HG03139 (cell line): Measurements from ENCODE around the gene FAM118B.
A peak's percentile ranks its signal among the peaks of the same experiment; 100 is the strongest.

Source experiments
- ATAC-seq: cut with Tn5 transposase; IDR thresholded peaks from one replicate; pipeline ENCODE4 v1.9.1; 2021; ENCODE audit not compliant: unreplicated experiment

Gene FAM118B

DNA sequence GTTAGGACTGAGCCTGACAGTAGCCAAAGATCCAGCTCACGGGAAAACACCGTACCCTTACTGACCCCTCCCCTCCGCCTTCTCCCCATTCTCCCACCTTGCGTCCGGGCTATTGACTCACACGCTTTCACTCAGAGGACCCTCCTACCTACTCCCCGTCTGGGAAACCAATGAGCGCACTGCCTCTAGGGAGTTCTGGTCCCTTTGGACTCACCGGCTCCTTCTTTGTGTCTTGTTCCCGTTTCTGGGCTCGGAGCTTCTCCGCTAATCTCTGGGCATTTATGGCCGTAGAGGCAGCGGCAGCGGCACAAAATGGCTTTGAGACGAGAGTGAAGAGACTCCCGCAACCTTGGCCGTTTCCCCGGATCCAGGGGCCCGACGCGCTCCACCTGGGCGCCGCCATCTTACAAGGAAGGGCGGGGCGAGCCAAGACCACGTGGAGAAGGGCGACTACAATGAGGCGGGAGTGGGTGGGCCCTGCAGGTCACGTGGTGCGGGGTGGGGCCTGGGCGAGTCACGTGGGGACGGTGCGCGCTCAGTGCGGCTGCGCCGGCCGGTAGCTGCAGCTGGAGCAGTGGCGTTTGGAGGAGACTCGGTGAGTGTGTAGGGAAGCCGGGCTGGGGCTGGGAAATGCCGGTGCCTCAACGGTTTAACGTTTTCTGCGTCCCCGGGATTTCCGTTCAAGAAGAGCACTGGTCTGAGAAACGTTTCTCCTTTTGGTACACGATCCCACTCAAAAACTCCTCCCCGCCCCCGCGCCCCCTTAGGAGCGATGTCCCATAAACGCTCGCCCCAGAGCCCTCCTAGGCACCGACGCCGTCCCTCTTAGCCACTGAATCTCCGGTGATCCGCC is at the start of gene FAM118B, which contains the start of gene RPUSD4:
TSS of gene FAM118B (plus strand) at position 547 of the 853 bp plus-strand sequence. CDS start 23,220 bp downstream, outside the sequence.
TSS of gene RPUSD4 (minus strand) at position 415 of the 853 bp plus-strand sequence. CDS start at position 403, 12 bp downstream.
- ATAC-seq = peak; percentile 94

DNA sequence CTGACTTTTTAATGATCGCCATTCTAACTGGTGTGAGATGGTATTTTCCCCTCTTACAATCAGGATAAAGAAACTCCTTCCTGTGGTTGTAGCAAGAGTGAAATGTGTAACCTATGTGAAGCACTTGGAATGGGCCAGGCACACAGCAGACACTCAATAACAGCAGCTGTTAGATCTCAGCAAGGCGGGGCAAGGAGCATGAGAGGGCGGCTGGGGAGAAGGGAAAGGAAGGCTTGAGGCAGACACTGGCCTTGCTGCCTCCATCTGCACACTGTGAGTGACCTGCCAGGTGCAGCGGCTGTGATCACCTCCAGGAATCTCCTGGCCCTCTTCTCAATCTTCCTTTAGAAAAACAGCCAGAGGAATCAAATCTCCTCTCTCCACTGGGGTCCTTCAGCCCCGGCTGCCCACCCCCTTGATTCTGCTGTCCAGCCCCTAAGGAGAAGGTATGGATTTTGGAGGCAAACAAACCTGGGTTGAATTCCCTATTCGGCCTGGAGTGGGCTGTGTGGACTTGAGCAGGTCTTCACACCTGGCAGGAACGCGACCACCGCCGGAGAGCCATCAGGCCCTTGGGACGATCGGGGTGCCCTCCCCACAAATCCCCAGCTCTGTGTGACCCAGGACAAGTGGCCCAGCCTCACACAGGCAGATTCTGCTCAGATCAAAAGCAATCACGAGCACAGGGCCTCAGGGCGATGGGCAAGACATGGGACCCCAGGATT is 49.1 kb upstream of the FAM118B start:
- no peak for ATAC-seq

GRCh38 chr11:126163074-126163700 is 48.4 kb upstream of the FAM118B start:
- ATAC-seq = no peak

GRCh38 chr11:126163779-126164178 is 47.8 kb upstream of the FAM118B start:
- ATAC-seq = no peak

DNA sequence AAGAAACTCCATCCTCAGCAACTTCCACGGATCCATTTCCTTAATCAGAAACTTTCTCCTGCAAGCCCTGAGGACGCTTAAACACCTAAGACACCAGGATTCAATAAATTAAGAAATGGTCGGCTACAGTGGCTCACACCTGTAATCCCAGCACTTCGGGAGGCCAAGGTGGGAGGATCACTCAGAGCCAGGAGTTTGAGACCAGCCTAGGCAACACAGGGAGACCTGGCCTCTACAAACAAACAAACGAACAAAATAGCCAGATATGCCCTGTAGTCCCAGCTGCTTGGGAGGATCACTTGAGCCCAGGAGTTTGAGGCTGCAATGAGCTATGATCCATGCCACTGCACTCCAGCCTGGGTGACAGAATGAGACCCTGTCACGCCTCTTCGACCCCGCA is 46.8 kb upstream of the FAM118B start:
- ATAC-seq = no peak

DNA sequence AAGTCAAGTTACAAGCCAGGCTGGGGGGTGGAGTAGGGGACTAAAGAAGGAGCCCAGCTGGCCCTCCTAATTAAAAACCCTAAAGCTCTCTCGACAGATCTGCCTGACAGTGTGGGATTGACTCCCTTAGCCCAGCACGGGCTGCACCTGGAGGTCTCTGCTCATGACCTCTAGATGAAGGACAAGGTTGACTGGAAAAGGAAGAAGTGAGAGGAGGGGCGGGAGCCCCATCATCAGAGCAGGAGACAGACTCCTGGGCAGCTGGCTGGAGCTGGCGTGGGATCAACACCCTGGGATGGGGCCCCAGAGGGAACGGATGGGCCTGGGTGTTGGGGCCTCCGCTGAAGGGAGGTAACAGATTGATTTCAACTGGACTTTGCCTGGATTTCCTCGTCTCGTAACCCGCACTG is 46.3 kb upstream of the FAM118B start:
- no peak for ATAC-seq

DNA sequence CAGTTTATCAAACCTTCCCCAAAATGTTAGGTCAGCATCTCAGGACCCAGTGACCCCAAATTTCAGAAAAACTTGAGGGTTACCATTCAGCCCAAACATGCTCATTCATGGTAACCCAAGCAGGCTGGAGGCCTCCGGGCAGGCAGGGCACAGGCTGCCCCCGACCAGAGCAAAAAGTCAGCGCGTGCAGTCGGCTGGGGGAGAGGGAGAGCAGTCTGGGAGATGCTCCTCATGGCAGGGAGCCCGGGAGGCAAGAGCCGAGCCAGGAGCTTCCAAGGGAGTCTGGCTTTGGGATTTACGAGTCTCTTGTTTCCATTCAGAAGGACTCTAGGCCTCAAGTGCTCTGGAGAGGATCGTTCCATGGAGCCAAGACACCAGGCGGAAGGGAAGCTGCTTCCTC is 45.8 kb upstream of the FAM118B start:
- ATAC-seq = no peak

- no peak for ATAC-seq
These were observed 45.2 kb upstream of the FAM118B start for GRCh38 chr11:126166413-126166812.

DNA sequence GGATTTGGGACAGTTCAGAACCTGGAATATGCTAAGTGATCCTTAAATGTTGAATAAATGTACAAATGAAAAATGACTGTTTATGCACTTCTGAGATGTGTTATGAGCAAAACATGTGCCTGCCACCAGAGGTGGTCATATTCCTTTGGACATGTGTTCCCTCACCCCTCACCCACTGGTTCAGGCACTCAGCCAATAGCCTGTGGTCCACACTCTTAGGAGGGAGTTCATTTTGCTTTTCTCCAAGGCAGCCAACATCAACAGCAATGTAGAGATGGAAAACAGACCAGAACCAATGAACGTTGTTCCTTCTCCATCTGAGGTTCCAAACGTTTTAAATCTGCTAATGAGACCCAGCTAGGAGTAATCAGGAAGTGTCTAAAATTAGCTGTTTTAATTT is 44.1 kb upstream of the FAM118B start:
- no peak for ATAC-seq

DNA sequence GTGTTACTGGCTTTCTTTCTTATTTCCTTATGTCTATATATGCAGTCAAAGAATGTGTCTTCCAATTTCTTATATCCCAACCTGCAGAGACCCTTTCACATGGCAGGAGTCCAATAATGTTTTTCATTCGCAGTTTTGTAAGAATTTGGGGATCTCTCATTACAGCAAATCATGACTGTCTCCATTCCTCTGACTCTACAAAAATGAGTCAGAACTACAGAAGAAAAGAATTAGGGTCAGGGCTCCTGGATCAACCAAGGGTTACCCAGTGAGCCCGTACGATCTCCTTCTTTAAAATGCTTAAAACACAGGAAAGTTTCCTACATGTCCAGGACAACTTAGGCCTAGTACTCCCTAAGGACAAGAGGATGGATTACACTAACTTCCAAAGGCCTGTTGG is 42.3 kb upstream of the FAM118B start:
- no peak for ATAC-seq

DNA sequence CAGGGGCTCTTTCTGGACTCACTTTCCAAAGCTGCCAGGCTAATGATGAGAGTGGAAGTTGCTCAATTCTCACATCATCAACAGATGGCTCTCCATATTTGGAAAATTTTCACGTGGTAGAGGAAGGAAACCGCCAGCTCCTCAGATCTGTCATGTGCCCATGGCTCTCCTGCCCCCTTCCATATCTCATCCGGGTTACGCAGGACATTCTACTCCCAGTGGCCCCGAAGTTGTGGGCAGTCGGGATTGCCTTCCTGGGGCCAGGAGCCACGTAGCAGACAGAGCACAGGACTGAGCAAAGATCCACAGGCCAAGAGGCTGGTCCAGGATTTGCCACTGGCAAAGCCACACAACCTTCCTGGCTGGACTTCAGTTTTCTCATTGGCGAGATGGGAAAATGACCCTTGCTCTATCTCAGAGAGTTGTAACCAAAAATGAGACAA is 39.0 kb upstream of the FAM118B start:
- ATAC-seq = no peak

- no peak for ATAC-seq
These were observed 38.3 kb upstream of the FAM118B start for GRCh38 chr11:126173257-126173656.

GRCh38 chr11:126174816-126175215 is 36.8 kb upstream of the FAM118B start:
- no peak for ATAC-seq

GRCh38 chr11:126175393-126175792 is 36.2 kb upstream of the FAM118B start:
- ATAC-seq = no peak

GRCh38 chr11:126176853-126177470 is 34.6 kb upstream of the FAM118B start:
- no peak for ATAC-seq

DNA sequence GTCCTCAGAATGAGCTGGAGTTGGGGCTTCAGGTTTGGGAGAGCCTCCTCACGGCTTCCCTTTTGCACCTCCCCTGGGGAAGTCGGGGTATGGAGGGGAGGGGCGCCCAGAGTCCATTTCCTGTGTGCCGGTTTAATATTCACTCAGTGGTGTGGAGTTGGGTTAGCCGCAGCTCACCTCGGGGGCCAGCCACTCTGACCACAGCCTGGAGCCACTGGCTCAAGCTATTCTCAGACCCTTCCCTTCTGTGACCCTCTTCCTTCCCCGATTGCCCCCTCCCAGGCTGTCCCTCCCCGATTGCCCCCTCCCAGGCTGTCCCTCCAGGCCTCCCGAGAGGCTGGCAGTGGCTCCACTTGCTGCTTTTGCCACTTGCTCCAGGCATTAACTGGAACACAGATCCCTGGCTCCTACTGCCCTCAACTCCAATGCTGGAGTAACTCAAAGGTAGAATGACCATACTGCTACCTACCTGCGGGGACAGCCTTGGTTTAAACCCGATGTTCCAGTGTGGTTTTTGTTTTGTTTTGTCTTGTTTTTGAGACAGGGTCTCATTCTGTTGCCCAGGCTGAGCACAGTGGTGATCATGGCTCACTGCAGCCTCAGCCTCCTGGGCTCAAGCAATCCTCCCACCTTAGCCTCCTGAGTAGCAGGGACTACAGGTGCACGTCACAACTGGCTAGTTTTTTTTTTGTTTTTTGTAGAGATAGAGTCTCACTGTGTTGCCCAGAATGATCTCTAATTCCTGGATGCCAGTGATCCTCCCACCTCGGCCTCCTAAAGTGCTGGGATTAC is 29.4 kb upstream of the FAM118B start:
- ATAC-seq = peak; percentile 68

- no peak for ATAC-seq
These were observed 28.7 kb upstream of the FAM118B start for GRCh38 chr11:126182787-126183445.

GRCh38 chr11:126185259-126186024 is 26.1 kb upstream of the FAM118B start:
- no peak for ATAC-seq
